NCI-H748 (cell line): ENCODE data around the gene ZRANB1.

ENCODE experiments used
- DNase-seq: peaks from one replicate; lab custom pipeline; 2025; ENCODE audit not compliant: unreplicated experiment; lab: John Stamatoyannopoulos, UW

Gene ZRANB1

DNA sequence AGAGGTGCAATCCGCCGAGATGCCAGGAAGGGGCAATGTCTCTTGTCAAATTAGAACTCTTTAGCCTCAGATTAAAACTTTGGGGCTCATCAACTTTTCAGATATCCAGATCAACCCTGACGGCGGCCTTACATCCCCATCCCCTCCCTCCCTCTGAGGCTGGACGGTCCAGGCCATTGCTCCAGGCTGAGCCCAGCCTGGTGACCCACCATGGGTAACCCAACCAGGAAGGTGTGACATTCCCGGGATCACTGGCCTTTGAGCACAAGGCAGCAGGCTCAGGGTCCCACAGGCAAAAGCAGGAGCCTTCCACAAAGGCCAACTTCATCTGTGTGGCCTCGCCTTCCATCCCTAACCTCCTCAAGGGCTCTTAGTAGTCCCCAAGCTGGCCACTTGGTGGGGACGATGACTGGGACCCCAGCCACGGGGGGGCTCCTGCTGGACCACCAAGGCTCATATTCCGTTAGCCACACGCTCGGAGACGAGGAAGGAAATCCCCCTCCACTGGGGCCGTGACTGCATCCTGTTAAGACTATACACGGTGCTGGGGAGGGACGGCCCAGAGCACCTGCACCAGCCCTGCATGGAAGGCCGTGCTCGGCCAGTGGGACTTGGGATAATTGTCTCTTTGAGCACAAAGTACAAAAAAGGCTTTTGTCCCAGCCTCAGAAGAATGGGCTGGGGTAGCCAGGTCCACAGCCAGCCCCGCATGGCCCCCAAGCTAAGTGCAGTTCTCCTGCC, 62.8 kb downstream of the ZRANB1 start:
- no peak for DNase-seq

DNA sequence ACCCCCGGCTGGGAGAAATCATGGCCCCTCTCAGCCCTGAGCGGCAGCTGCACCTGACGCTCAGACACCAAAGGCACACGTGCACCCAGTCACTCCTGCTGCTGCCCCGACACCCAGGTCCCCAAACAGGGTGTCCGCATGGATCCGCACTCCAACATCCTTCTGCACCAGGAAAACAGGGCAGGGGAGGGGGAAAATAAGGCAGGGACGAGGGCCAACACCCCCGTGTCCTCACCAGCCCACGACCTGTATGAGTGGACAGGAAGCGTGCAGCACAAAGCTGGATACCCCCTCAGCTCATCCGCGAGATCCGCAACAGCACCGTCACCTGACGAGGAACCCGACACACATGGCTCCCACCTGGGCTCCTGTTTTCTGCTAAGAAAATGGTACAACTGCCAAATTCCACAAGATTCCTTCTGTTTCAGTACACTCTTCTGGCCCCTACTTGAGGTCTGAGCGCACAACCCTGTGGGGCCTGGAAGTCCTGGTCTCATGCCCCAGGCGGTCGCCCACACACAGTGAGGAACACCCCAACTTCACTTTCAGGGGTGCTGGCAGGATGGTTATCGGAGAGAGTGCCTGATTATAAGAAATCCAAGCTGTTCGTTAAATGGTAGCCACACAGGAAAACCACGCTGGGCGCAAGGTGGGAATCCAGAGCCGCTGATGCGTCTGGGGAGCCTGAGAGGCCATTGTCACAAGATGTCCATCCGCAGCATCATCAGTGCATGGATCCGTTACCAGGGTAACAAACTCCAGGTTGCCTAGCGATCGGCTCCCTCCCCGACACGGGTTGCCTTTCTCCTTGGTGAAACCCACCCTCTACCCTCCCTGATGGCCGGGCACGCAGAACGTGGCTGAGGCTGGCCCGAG, 63.6 kb downstream of the ZRANB1 start:
- no peak for DNase-seq

DNA sequence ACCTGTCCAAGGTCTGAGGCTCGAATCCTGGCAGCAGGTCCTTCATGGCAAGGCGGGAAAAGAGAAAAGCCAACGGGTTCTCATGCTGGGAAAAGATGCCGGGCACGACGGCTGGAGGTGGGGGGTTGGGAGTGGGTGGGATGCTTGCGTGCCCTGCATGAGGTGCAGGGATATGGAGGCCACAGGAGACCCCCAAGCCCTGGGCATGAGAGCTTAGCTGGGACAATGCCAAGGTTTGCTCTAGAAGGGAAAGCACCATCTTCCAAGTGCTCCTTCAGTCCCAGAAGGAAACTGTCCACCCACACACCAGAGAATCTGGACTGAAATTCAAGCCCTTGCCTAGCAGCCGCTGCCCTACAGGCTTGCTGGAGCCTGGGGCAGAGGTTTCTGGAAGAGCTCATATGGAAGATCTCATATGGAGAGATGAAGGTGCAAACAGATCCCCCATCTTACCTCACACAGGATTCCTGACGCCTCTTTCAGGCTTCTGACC, 64.3 kb downstream of the ZRANB1 start:
- DNase-seq = no peak

DNA sequence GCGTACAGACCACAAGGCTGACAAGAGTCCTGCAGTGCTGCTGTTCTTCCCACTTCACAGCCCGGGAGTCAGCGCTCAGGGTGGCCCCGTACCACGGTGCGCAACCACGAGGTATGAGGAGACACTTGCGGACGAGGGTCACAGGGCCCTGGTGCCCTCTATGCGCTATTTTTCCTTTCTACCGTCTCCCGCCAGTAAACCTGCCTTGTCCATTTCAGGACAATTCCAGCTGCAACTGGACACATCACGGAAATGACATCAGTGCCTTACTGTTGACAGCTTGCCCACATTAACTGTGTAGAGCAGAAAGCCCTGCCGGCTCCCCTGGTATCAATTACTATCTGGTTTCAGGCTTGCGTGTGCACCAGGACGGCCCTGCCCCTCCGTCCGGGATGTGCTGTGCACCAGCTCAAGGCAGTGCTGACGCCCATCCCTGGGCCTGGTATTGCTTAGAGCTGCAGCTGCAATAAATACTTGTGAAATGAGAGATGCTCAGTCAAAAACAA, 65.1 kb downstream of the ZRANB1 start:
- DNase-seq = no peak

DNA sequence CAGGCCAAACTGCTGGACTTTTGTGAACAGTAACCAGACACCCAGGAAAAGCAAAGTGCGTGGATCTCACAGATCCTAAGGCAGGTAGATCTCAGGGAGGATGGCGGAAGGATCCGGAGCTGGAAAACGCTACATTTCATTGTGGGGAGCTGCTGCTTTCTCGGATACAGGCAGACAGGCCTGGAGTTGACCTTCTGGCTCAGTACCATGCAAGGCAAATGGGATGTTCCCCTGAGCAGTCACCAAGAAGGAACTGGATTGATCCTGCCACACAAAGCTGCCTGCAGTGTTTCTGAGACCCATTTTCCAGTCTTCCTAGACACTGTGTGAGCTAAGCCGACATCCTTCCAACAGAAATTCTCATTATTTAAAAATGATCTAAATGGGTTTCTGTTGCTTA, 65.5 kb downstream of the ZRANB1 start:
- no peak for DNase-seq

DNA sequence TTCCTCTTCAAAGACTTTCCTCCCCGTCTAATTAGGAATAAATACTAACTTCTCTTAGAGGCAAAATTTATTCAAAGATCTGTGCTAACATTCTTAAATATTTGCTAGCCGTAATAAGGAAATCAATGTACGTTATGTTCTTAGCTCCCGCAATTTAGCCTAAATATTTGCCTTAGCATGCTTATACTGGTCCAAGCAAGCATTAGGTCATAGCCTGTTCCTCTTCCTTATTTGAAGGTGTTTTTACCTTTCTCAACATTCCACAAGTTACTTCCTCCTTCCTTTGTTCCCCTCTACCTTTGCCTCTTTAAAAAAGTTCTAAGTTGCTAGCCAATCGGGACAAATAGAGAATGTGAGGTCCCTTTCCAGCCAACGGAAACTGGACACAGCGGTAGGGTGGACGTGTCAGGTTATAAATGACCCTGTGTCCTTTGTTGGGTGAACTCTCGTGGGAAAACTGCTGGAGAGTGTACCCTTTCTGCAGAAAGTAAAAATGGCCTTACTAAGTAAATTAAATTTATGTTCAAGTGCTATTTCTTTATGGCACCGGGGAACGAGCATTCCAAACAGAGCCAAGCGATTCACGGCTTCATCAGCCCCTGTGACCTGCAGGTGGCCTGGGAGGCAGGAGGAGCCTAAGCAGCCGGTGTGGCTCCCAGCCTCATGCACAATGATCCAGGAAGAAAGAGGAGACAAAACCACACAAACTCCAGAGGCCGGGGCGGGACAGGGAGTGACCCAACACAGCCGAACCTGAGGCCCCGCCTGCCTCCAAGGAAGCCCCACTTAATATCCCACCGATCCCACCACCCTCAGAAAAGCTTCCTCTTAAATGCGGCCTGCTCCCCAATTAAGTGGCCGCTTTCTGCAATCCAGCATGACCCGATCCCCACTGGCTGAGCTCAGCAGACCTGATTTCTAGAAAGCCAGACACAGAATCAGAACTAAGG, 67.0 kb downstream of the ZRANB1 start:
- DNase-seq = no peak

DNA sequence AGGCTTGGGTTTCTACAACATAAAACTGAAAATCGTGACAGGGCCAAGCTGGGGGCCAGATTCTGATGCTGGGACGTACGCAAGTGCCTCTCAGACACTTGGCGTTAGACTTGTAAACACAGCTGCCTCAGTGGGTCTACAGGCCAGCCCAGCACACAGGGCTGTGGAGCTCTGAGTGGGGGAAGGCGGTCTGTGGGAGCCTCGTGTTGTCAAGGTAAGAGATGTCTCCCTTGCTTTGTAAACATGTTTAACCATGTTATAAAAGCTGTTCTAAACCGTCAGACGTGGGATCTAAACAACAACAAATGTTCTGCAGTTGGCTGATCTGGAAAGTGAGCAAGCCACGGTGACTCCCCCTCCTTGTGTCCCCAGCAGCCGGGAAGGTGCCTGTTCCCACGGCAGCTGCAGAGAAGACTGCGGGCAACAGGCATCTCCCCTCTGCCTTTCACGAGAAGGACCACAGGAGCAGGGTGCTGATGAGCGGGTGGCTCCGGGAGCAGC, 67.8 kb downstream of the ZRANB1 start:
- DNase-seq = no peak

DNA sequence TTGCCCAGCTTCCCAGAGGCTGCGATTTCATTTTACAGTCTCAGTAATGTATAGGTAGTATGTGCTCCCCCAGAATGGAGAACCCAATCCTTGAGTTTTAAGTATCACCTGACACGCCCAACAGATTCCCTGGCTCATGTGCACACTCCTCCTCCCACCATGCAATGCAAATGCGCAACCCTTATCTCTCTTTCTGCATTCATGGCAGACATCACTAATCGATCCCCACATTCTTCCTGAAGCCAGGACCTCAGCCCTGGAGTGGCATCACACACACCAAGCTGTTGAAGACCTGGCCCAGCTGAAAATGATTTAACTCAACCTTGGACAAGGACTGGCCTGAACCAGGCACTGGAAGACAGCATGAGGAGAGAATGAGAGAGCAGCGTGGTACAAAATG, 68.4 kb downstream of the ZRANB1 start:
- no peak for DNase-seq

DNA sequence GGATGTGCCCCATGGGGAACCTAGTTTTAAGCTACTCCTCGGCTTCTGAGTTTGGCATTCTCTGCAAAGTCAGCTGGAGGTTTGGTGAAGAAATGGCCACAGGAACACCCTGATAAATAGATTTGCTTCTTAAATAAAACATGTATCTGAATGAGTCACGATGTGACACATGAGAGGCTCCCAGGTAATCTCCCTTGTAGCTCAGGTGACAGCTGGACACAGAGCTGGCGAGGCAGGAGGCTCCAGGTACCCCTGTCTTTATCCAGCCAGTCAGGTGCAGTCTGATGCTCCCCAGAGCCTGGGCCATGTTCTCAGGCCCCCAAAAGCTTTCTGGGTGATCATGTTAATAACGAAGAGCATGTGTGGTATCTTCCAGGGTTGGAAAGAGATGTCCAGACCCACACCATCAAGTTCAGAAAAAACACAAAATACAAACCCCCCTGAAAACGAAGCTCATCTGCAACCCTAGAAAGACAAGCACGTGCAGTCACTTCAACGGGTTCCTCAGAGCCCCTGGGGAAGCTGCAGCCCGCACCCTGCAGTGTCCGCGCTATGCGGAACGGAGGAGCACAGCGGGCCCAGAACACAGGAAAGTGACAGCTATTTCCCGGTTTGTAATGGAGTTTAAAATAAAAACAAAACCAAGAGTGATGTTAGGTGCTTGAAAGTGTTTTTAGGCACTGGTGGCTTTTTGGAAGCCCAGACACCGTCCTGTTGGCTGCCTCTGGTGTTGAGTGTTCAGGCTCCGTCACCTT, 69.4 kb downstream of the ZRANB1 start:
- no peak for DNase-seq

DNA sequence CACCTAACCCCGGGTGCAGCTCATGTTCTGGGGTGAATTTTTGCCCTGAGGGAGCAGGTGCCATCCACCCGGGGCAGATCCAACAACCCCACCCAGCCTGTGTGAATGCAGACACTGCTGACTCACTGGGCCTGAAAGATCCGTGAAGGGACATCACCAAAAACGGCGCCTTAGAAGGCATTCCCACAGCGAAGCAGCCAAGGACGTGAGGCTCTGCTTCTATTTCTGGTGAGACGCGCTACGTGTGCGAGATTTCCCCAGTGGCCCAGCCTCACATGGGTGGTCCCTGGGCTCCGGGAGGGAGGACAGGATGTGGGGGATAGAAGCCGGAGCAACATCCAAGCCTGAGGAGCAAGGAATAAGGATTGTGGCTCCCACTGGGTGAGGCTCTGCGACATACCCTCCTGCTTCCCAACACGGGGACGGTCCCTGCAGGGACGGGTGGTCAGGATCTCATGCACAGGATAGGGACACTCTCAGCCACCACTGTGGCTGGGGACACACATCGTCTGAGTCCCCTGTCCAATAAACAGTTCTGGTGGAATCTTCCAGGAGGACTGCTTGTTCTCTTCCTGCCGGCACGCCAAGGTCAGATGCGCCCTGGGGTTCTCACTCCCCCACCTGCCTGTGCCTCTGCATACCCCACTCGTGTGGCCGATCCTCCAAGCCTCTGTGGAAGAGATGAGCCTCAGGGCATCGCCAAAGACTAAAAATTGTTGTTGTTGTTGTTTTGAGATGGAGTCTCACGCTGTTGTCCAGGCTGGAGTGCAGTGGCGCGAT, 70.2 kb downstream of the ZRANB1 start:
- DNase-seq = no peak

DNA sequence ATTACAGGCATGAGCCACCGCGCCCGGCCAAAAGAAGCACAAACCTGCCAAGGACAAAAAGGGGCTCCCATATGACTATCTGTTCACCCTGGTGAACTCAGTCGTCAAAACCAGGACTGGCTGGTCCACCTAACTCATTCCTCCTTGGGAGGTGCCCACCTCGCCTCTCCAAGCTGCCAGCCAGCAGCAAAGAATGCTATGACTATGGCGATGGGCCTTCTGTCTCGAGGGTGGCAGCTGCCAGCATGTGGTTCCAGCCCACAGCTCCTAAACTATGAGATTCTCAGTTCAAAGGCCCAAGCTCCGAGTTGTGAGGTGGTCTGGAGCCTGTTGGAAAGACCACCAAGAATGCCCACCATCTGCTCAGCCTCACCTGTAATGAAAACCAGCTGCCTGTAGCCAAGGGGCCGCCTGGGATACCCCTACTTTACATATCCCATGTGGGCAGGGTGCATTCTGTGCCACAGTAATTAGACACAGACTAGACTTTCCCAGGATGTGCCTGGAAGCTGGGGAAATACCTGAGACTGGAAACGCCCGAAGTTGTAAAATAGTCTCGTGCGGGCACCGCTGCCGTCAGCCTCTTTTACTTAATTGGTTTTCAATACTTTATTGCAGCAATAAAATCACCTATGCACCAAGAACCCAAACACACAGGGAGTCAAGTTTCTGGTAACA, 71.1 kb downstream of the ZRANB1 start:
- DNase-seq = peak; percentile 7

DNA sequence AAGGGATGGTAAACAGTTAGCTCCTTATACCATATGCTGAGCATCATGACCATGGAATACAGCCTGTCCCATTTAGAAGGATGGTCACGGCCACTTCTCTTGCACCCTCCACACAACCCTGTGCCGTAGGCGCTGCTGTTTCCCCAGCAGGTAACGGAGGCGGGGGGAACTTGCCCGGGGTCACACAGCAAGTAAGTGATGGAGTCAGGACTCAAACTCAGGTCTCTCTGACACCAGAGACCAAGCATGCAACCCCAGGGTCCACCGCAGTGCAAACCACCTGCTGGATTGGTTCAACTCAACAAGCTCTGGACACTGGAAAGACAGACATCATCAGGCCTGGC, 71.6 kb downstream of the ZRANB1 start:
- no peak for DNase-seq

DNA sequence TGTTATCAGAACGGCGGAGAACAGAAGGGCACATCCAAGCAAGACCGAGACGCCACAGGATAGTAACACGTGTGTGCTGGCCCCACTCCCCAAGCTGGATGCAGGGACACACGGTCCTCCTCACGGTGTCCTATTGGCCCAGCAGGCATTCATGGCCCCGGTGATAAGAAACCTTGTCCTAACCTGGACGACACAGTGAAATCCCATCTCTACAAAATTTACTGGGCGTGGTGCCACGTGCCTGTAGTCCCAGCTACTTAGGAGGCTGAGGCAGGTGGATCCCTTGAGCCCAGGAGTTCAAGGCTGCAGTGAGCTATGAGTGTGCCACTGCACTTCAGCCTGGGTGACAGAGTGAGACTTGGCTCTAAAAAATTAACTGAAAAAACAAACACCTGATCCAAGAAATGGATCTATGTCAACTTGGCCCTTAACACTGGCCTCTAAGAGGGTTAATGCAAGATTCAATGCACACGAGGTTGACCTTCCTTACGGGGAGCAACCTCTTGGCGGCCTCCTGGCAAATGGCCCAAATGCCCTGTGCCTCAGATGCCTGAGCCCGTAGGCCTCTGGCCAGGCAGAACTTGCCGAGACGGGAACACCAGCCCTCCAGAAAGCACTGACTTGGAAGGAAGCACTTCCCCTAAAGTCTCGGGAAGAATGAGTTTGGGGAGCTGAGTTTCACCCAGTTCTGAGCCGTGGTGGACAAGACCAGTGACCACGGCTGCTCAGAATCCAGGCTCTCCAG, 72.3 kb downstream of the ZRANB1 start:
- DNase-seq = no peak

DNA sequence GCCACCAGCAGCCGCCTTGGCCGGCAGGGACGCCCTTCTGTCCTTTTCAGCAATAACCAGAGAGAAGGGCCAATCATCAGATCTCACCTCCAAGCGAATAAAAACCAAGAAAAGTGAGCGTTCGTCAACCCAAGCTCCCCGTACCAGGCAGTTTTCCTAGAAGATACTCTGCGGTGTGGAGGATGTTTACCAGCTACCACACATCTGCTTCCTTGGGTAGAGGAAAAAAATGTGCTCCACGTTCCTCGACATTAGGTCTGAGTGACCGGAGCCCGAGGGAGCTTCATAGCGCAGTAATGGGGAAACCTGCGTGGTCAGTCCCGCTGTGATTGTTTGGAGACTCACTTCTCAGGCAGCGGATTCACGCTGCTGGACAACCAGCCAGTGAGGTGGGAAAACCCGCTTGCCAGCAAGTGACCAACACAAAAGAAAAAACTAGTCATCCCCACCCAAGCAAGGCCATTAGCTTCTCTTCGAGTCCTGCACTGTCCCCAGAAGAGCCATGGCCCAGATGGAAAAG, 73.0 kb downstream of the ZRANB1 start:
- DNase-seq = no peak

DNA sequence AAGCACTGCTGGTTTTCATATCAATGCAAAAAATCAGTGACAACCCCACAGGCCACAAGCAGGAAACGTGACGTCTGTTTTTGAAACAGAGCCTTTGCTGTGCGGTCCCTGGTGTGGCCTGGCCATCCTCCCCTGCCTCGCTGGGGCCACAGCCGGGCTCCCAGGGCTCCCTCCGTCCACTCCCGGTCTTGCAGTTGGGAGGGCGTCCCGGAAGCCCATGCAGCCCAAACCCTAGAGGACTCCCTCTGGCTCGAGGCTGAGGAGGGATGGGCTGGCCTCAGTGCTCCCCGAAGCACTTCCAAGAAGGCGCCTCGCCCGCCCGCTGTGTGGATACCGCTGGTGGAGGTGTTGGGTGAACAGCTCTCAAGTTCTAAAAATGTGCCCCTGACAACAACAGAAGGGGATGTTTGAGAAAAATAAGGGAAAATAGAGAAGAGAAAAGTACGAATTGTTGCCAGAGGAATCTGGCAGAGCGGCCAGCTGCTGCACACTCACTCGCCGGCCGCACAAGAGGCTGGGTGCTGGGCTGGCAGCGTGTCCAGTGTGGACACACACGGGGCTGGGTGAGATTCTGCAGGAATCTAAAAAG, 73.5 kb downstream of the ZRANB1 start:
- no peak for DNase-seq

DNA sequence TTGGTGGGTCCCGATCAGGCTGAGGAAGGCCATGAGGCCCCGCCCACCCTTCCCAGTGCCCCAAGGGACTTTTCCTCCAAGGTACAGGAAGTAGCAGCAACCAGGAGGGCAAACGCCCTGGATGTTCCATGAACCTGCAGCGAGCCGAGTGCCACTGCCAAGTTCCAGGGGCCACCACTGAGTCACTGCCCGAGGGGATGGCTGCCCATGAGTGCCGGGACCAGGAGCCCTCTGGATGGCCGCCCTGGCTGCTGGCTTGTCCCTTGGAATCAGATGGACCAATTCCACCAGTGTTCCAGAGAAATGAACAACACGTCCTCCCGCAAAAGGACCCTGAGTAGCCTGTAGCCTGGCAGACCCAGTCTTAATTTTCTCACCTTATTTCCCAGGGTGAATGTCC, 74.2 kb downstream of the ZRANB1 start:
- DNase-seq = no peak

DNA sequence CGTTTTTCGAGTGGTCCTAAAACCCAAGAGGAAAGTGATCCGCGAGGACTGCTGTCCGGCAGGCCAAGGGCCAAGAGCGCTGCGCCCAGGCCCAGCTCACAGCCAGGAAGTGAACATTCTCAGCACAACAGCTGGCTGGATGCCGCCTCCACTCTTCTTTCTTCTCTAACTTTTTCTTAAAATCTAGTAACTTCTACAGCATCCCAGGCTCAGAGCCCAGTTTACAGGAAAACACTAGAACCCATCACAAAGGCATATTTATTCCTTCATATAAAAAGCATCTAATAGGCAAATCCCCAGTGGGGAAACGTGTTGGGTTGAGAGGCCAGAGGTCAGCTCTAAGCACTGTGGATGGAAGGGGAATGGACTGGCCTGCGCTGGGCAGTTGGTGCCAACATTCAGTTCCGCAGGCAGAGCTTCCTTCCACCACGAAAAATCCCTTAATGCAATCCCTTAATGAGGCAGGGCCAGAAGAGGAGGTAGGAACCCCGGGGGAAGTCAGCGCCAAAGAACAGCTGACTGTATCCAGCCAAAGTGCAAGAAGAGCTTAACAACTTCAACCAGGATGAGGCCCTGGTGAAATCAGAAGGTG, 74.8 kb downstream of the ZRANB1 start:
- no peak for DNase-seq
